Pancreas (tissue), 10 donors: ENCODE measurements around the gene TRIO. TPM values are rescaled to one million over a fixed set of nuclear protein-coding genes. Genes with fewer than 3 reads are reported as not detected.

Experiments
- ATAC-seq, 4 donors: fragments of 200-7000 bp; cut with Tn5 transposase; one replicate each; pipeline versions ENCODE4 v1.8.0 to v1.9.1; 2020; ENCODE audit warnings: mild to moderate bottlenecking in 4 of 4, moderate library complexity in 4 of 4
- DNase-seq, 6 donors: peaks; one replicate each; pipeline ENCODE4 v3.0.0-alpha.2; 2020
- FAIRE-seq: peaks from 2 replicates; lab custom pipeline; 2012; peaks lifted over from hg19 to GRCh38; lab: Jason Lieb, UNC
- H3K27ac ChIP-seq, 4 donors: fragments of 200-600 bp; sonication (generic); 1 replicate in 3 of 4; 2 replicates in 1 of 4; pipeline versions ENCODE4 v1.5.0 to v1.8.0; 2020
- H3K27me3 ChIP-seq, 4 donors: fragments of 200-600 bp; one replicate each; pipeline ENCODE4 v1.8.0; 2021
- H3K36me3 ChIP-seq, 3 donors: fragments of 200-600 bp; sonication (generic) in 1 of 3; one replicate each; pipeline versions ENCODE4 v1.5.0 to v1.8.0; 2020 to 2021
- H3K4me1 ChIP-seq, 3 donors: fragments of 200-600 bp; one replicate each; pipeline ENCODE4 v1.8.0; 2021
- H3K4me3 ChIP-seq, 4 donors: fragments of 200-600 bp; sonication (generic) in 2 of 4; one replicate each; pipeline versions ENCODE4 v1.5.0 to v1.8.0; 2020 to 2021
- H3K9me3 ChIP-seq, 4 donors: fragments of 200-600 bp; one replicate each; pipeline ENCODE4 v1.8.0; 2021
- CTCF ChIP-seq, 4 donors: fragments of 200-600 bp; sonication (generic) in 3 of 4; IDR thresholded peaks; one replicate each; pipeline versions ENCODE4 v1.5.0 to v1.8.0; 2021; ENCODE audit warnings: antibody characterized with exemption in 4 of 4
- WGBS, 2 donors: extraction: QIAGEN DNeasy Blood & Tissue Kit; methylation state at CpG; one replicate each; pipeline ENCODE4 v1.1.7; 2013; 5-methylcytosine and 5-hydroxymethylcytosine counted together
- intact Hi-C, 3 donors: fragments of 100-400 bp; cut with DNase I; formaldehyde crosslinking; loops; one replicate each; pipeline versions ENCODE4 v1.11.1 to v1.14.2; 2022
- polyA plus RNA-seq, 2 donors: library from polyadenylated mRNA; stranded (reverse); fragments of 200-250 nt; gene quantifications; one replicate each; pipeline ENCODE4 v1.2.3, GENCODE V29; 2013
- total RNA-seq, 6 donors: library from RNA; stranded (reverse); fragmentation: NEBNext Ultra II Directional in 4 of 6; extraction: Animal tissue kit (Norgen Biotek cat#: 25700) in 4 of 6; gene quantifications; one replicate each; pipeline versions ENCODE4 v1.2.1 to v1.2.4, GENCODE V29; 2021 to 2023
- donor health status: healthy with polysubstance abuse.
- donor health status: DM: no; HTN: no; CAD: no; lungs with moderate emphysema.
- donor health status: DM: no; HTN: no; CAD: no.
- donor health status: control.
- donor health status: control.
- donor health status: Bipolar disorder and iron deficiency.
- donor health status: DM: yes; HTN: yes; CAD: no.
- donor health status: DM: no; HTN: no; CAD: no.
- donor health status: DM: no; HTN: no; CAD: no.
- donor health status: DM: yes; HTN: yes; CAD: no.

Gene TRIO
- total and polyA plus RNA-seq, 8 donors, result 27.3 to 82.5 (median 38.3) TPM

DNA sequence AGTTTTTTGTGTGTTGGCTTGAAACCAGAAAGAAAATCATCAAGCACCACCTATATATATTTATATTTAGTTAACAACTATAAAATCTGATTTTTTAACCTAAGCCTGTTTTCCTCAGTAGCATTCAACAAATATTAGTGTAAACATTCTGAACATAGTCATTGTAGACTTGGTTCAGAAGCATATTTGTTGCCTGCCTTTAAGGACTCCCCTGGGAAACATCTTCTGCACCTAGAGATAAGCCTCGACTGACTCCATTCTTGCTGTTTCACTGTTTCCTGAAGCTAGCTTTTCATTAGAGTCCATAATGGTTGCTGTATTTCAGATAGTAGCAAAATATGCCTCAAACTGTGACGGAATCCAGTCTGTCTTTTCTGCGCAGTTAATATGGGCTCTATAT is 123.5 kb downstream of the TRIO start:
- WGBS, 2 donors, result 39 to 50% methylated on average over 3 of the region's 3 CpGs
- no peak overlapping the region for H3K27ac ChIP-seq
- TF ChIP-seq CTCF (IDR thresholded peaks at IDR 0.05), result no peak
- DNase-seq (no peak), ATAC-seq (no peak), FAIRE-seq (no peak)
- no peaks in the 10 kb centered on the region for H3K9me3 ChIP-seq
- intact Hi-C loops, result loop anchor here in 2 of 3 donors (10.0 kb wide), 1 partner anchor 122 kb away; the partner anchor contains the start of gene TRIO (in 2 of the 2)
- no peaks in the 10 kb centered on the region for H3K36me3 ChIP-seq
- peaks cover 0 to 22% (median 20%) of the 10 kb centered on the region in 3 donors for H3K4me1 ChIP-seq
- no peak overlapping the region for H3K4me3 ChIP-seq
- H3K27me3 ChIP-seq, result no peaks in the 10 kb centered on the region

GRCh38 chr5:14267166-14267838 is 124.2 kb downstream of the TRIO start:
- no peak for TF ChIP-seq CTCF (IDR thresholded peaks at IDR 0.05)
- FAIRE-seq (no peak), ATAC-seq (no peak), DNase-seq (no peak)
- H3K27me3 ChIP-seq, result no peaks in the 10 kb centered on the region
- 59 to 66% methylated on average over 5 of the region's 5 CpGs for WGBS, 2 donors
- H3K4me3 ChIP-seq, result no peak overlapping the region
- intact Hi-C loops, result loop anchor here in 2 of 3 donors (10.0 kb wide), 1 partner anchor 123 kb away; the partner anchor contains the start of gene TRIO (in 2 of the 2)
- peaks cover 0 to 26% (median 22%) of the 10 kb centered on the region in 3 donors for H3K4me1 ChIP-seq
- H3K9me3 ChIP-seq, result no peaks in the 10 kb centered on the region
- H3K36me3 ChIP-seq, result no peaks in the 10 kb centered on the region
- H3K27ac ChIP-seq, result no peak overlapping the region

- H3K27me3 ChIP-seq, result no peaks in the 10 kb centered on the region
- no peaks in the 10 kb centered on the region for H3K9me3 ChIP-seq
- no peak for FAIRE-seq
- ATAC-seq, result no peak
- DNase-seq, result no peak
- no peak overlapping the region for H3K4me3 ChIP-seq
- H3K36me3 ChIP-seq, result no peaks in the 10 kb centered on the region
- no peak overlapping the region for H3K27ac ChIP-seq
- TF ChIP-seq CTCF (IDR thresholded peaks at IDR 0.05), result no peak
- intact Hi-C loops, result loop anchor here in 2 of 3 donors (10.0 kb wide), 1 partner anchor 123 kb away; the partner anchor contains the start of gene TRIO (in 2 of the 2)
- WGBS, 2 donors, result 88% methylated on average over 6 of the region's 6 CpGs
- peaks cover 0 to 31% (median 22%) of the 10 kb centered on the region in 3 donors for H3K4me1 ChIP-seq
These were observed 125.0 kb downstream of the TRIO start for GRCh38 chr5:14267991-14268708.

DNA sequence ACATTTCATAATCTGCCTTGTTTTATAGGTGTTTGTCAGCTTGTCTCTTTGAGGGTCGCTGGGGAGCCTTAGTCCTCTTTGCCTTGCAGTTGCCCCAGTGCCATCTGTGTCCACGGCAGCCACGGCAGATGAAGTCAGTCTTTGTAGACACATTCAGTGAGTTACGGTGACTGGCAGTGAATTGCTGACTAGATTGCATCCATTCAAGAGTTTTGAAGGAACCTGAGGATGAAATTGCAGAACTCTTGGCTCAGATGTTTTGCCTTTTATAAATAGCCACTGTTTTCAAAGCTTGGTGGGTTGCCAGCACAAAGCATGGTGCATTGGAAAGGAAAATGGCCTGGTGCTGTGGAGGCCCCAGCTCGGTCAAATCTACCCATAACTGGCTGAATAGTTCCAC is 125.6 kb downstream of the TRIO start:
- no peak for TF ChIP-seq CTCF (IDR thresholded peaks at IDR 0.05)
- Histone ChIP-seq H3K4me1 (peaks cover 0 to 31% (median 22%) of the 10 kb centered on the region in 3 donors), H3K27me3 (no peaks in the 10 kb centered on the region), H3K27ac (no peak overlapping the region), H3K36me3 (no peaks in the 10 kb centered on the region), H3K4me3 (no peak overlapping the region), H3K9me3 (no peaks in the 10 kb centered on the region)
- intact Hi-C loops, result loop anchor here in 2 of 3 donors (10.0 kb wide), 1 partner anchor 124 kb away; the partner anchor contains the start of gene TRIO (in 2 of the 2)
- FAIRE-seq (no peak), ATAC-seq (no peak), DNase-seq (no peak)
- WGBS, 2 donors, result 72 to 76% methylated on average over 5 of the region's 5 CpGs
